Measurements from ENCODE around the gene STX4. TPM values are rescaled to one million over a fixed set of nuclear protein-coding genes. Genes with fewer than 3 reads are reported as not detected.

STX4 gene
- total and polyA plus RNA-seq, 3 experiments from 2014 or later = 34.5 to 55.0 (median 53.0) TPM

DNA sequence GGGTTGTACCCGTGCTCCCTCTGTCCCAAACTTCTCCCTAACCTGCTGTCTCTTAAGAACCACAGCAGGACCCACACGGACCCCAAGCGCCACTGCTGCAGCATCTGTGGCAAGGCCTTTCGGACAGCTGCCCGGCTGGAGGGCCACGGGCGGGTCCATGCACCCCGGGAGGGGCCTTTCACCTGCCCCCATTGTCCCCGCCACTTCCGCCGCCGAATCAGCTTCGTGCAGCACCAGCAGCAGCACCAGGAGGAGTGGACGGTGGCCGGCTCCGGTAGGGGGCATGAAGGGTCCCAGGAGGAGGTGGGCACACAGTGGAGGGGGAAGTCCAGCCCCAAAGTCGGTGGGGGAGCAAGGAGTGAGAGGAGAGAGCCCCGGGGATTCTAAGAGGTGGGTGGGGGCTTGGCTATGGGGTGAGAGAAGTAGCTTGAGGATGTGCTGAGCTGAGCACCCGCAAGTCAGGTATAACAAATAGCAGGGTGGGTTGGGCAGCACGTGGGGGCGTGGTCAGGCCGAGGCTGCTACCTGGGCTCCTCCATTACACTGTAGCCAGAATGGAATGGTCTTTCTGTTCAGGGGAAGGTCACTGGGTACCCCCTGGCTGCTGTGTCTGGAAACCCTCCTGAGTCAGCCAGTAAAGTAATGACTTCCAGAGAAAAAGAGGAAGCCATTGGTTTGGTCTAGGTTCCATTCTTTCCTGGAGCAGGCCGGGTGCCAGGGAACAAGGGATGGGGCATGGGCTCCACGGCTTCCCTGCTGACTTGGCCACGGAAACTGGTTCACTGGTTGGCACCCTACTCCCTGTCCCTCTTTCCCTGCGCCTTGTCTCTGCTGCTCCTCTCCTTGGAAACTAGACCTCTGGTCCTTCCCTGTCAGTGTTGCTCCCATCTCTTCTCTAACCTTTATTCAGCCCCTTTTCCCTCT is 48.3 kb downstream of the STX4 start:
- Histone ChIP-seq H3K4me3 (ENCODE audit: low read length) (no peak overlapping the region), H3K36me3 (ENCODE audit: insufficient read depth, low read length) (peaks cover 27% of the 10 kb centered on the region), H3K9me3 (ENCODE audit: low read length) (no peaks in the 10 kb centered on the region), H3K27me3 (ENCODE audit: insufficient read depth, low read length, poor library complexity, severe bottlenecking) (no peaks in the 10 kb centered on the region), H3K4me1 (ENCODE audit: insufficient read depth, low read length) (no peaks in the 10 kb centered on the region), H3K27ac (ENCODE audit: low read depth, low read length) (no peak overlapping the region)
- ChIA-PET CTCF (no interaction called here), POLR2A (no interaction called here)
- no peaks in the 10 kb centered on the region for H3K9me3 Mint-ChIP-seq
- H3K27ac Mint-ChIP-seq = peak overlapping the region in 5 of 8 donors; percentile 32 to 89 (median 75)
- H3K36me3 Mint-ChIP-seq = peaks cover 0 to 80% (median 4%) of the 10 kb centered on the region in 3 donors
- no peak overlapping the region for H3K4me3 Mint-ChIP-seq
- DNase-seq = no peak
- H3K4me1 Mint-ChIP-seq = peaks cover 8 to 42% (median 12%) of the 10 kb centered on the region in 3 donors
- H3K27me3 Mint-ChIP-seq = no peaks in the 10 kb centered on the region

DNA sequence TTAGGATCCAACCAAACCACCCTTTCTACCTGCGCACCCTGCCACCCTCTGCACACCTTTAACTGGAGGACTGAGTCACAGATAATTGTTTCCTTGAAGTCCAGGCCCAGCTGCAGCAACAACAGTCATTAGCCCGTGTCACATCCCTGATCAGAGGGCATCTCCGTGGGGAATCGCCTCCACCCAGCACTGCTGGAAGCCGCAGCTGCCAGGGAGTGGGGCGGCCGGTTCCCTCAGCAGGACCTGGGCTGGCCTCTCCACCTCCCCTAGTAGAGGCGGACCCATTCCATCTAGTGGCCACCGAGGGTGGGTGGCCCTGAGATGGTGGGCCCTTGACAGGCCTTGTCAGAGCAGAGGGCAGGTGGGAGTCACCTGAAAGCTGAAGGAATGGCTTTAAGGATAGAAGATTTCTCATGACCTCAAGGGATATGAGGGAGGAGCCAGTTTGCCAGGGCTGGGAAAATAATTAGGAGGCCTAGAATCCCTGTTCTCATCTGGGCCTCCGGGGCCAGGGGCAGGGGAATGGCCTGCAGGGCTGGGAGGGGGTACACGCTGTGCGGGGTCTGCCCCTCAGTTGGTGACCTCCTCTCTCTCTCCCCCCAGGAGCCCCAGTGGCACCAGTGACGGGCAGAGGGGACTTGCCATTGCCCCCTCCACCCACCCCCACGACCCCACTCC is 49.1 kb downstream of the STX4 start:
- H3K4me1 ChIP-seq (ENCODE audit: insufficient read depth, low read length) = no peaks in the 10 kb centered on the region
- H3K9me3 ChIP-seq (ENCODE audit: low read length) = no peaks in the 10 kb centered on the region
- peaks cover 19% of the 10 kb centered on the region for H3K36me3 ChIP-seq (ENCODE audit: insufficient read depth, low read length)
- no peaks in the 10 kb centered on the region for H3K27me3 ChIP-seq (ENCODE audit: insufficient read depth, low read length, poor library complexity, severe bottlenecking)
- peaks cover 0 to 78% (median 4%) of the 10 kb centered on the region in 3 donors for H3K36me3 Mint-ChIP-seq
- no peak overlapping the region for H3K4me3 ChIP-seq (ENCODE audit: low read length)
- no peaks in the 10 kb centered on the region for H3K9me3 Mint-ChIP-seq
- H3K4me3 Mint-ChIP-seq = peak overlapping the region in 1 of 7 donors; percentile 2
- DNase-seq = peak in 1 of 5 donors; percentile 29
- peak overlapping the region in 4 of 8 donors; percentile 32 to 75 (median 66) for H3K27ac Mint-ChIP-seq
- peaks cover 8 to 42% (median 12%) of the 10 kb centered on the region in 3 donors for H3K4me1 Mint-ChIP-seq
- no peak overlapping the region for H3K27ac ChIP-seq (ENCODE audit: low read depth, low read length)
- no peaks in the 10 kb centered on the region for H3K27me3 Mint-ChIP-seq
- ChIA-PET POLR2A (no interaction called here), CTCF (no interaction called here)

DNA sequence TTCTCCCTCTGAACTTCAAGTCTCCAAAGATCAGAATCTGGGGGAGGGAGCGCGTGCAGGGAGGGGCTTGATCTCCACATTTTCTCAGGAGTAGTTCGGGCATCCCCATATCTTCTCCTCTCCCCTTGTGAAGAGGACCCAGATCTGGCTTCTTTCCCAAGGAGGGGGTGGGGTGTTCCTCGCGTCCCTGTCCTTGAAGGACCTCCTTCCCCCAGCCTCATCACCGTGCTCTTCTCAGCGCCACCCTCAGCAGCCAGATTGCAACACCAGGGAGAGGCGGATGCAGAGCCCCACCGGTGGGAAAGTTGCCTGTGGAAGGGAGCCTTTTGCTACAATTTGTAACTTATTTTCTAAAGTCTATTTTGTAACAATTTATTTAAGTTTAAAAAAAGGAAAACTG is 49.7 kb downstream of the STX4 start:
- no peaks in the 10 kb centered on the region for H3K27me3 ChIP-seq (ENCODE audit: insufficient read depth, low read length, poor library complexity, severe bottlenecking)
- H3K36me3 Mint-ChIP-seq = peaks cover 0 to 73% (median 4%) of the 10 kb centered on the region in 3 donors
- H3K27ac Mint-ChIP-seq = peak overlapping the region in 2 of 8 donors; percentile 17 to 76
- H3K4me1 Mint-ChIP-seq = peaks cover 3 to 38% (median 9%) of the 10 kb centered on the region in 3 donors
- peaks cover 13% of the 10 kb centered on the region for H3K36me3 ChIP-seq (ENCODE audit: insufficient read depth, low read length)
- H3K27me3 Mint-ChIP-seq = no peaks in the 10 kb centered on the region
- DNase-seq = no peak
- no peak overlapping the region for H3K27ac ChIP-seq (ENCODE audit: low read depth, low read length)
- H3K4me1 ChIP-seq (ENCODE audit: insufficient read depth, low read length) = no peaks in the 10 kb centered on the region
- no peaks in the 10 kb centered on the region for H3K9me3 Mint-ChIP-seq
- POLR2A ChIA-PET = no interaction called here
- CTCF ChIA-PET = interaction anchor here (1.5 kb wide), 1 partner anchor 18 kb away, joined by 3 read pairs; no protein-coding TSS in a partner anchor
- no peak overlapping the region for H3K4me3 Mint-ChIP-seq
- H3K4me3 ChIP-seq (ENCODE audit: low read length) = no peak overlapping the region
- H3K9me3 ChIP-seq (ENCODE audit: low read length) = no peaks in the 10 kb centered on the region

DNA sequence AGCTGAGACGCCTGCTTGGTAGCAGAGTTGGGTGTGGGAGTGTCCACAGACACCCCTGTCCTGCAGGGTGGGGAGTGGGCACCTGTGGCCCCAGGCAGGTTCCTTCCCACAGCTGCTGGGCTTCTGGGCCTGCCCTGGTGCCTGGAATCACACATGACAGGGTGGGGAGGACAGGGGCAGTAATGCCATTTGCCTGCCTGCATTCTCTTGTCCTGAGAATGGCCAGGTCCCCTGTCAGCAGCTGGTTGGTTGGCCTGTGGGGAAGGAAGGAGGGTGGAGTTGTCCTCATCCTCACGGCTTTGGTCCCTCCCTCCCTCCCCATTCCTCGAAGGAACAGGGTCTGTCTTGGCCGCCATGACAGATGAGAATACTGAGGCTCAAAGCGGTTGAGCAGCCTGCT is 50.2 kb downstream of the STX4 start:
- ChIA-PET POLR2A (no interaction called here), CTCF (interaction anchor here (1.5 kb wide), 1 partner anchor 17 kb away, joined by 3 read pairs; no protein-coding TSS in a partner anchor)
- Histone ChIP-seq H3K27me3 (ENCODE audit: insufficient read depth, low read length, poor library complexity, severe bottlenecking) (no peaks in the 10 kb centered on the region), H3K9me3 (ENCODE audit: low read length) (no peaks in the 10 kb centered on the region), H3K27ac (ENCODE audit: low read depth, low read length) (no peak overlapping the region), H3K4me3 (ENCODE audit: low read length) (no peak overlapping the region), H3K36me3 (ENCODE audit: insufficient read depth, low read length) (peaks cover 8% of the 10 kb centered on the region), H3K4me1 (ENCODE audit: insufficient read depth, low read length) (no peaks in the 10 kb centered on the region)
- Mint-ChIP-seq H3K27me3 (no peaks in the 10 kb centered on the region), H3K27ac (peak overlapping the region in 2 of 8 donors; percentile 17 to 76), H3K4me1 (peaks cover 3 to 34% (median 6%) of the 10 kb centered on the region in 3 donors), H3K36me3 (peaks cover 0 to 68% (median 4%) of the 10 kb centered on the region in 3 donors), H3K9me3 (no peaks in the 10 kb centered on the region), H3K4me3 (no peak overlapping the region)
- no peak for DNase-seq

DNA sequence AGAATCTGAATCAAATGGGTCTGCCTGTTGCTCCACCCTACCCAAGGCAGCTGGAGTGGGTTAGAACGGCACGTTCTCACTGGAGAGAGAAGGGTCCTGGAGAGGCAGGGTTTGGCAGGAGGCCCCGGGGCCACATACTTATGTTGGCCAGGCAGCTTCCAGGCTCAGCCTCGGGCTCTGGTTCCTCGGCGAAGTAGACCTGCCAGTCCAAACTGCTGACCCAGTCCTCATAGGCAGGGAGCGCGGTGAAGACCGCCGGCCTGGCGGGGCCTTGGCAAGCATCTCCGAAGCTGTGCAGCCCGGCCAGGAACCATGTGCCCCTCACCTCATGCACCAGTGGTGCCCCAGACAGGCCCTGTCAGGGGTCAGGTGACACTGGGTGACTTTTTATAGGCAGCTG is 50.6 kb downstream of the STX4 start:
- POLR2A ChIA-PET = no interaction called here
- peak in 1 of 5 donors; percentile 33 for DNase-seq

DNA sequence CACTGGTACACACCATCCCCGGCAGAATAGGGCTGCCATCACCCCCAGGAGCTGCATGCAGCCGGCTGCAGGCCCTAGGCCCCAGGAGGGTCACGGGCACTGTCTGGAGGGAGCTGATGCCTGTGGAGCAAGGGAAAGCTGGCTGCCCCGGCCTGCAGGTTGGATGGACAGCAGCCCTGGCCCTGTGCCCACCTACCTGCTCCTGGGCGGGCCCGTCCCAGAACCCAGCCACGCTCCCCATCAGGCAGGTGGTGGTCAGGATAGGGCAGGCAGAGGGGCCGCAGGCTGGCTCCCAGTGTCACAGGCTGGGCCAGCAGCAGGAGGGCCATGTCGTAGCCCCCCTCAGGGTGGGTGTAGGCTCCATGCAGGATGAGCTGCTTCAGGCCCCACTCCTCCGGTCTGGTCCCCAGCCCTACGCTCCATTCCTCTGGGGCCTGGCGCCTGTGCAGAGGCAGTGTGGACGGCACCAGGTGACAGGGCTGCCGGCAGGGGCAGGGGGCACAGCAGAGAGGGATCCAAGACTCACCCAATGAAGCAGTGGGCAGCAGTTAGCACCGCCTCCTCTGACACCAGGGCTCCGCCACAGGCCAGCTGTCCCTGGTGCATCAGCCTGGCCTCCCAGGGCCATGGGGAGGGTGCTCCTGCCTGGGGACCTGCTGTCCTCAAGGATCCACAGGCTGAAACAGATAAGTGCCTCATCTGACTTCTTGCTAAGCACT is 51.4 kb downstream of the STX4 start:
- Histone ChIP-seq H3K36me3 (ENCODE audit: insufficient read depth, low read length) (no peaks in the 10 kb centered on the region), H3K9me3 (ENCODE audit: low read length) (no peaks in the 10 kb centered on the region), H3K4me3 (ENCODE audit: low read length) (no peak overlapping the region), H3K27ac (ENCODE audit: low read depth, low read length) (no peak overlapping the region), H3K4me1 (ENCODE audit: insufficient read depth, low read length) (no peaks in the 10 kb centered on the region), H3K27me3 (ENCODE audit: insufficient read depth, low read length, poor library complexity, severe bottlenecking) (no peaks in the 10 kb centered on the region)
- H3K9me3 Mint-ChIP-seq = no peaks in the 10 kb centered on the region
- no peaks in the 10 kb centered on the region for H3K27me3 Mint-ChIP-seq
- H3K36me3 Mint-ChIP-seq = peaks cover 0 to 66% (median 2%) of the 10 kb centered on the region in 3 donors
- CTCF ChIA-PET = interaction anchor here (1.5 kb wide), 1 partner anchor 16 kb away, joined by 3 read pairs; no protein-coding TSS in a partner anchor
- H3K27ac Mint-ChIP-seq = peak overlapping the region in 1 of 8 donors; percentile 9
- peaks cover 3 to 24% (median 6%) of the 10 kb centered on the region in 3 donors for H3K4me1 Mint-ChIP-seq
- POLR2A ChIA-PET = no interaction called here
- peak in 1 of 5 donors; percentile 43 for DNase-seq
- no peak overlapping the region for H3K4me3 Mint-ChIP-seq

More for the DNA sequence above, 50.6 kb downstream of the STX4 start:
- Histone ChIP-seq H3K27ac (ENCODE audit: low read depth, low read length) (no peak overlapping the region), H3K27me3 (ENCODE audit: insufficient read depth, low read length, poor library complexity, severe bottlenecking) (no peaks in the 10 kb centered on the region), H3K9me3 (ENCODE audit: low read length) (no peaks in the 10 kb centered on the region), H3K4me1 (ENCODE audit: insufficient read depth, low read length) (no peaks in the 10 kb centered on the region), H3K36me3 (ENCODE audit: insufficient read depth, low read length) (peaks cover 4% of the 10 kb centered on the region), H3K4me3 (ENCODE audit: low read length) (no peak overlapping the region)
- peaks cover 3 to 29% (median 6%) of the 10 kb centered on the region in 3 donors for H3K4me1 Mint-ChIP-seq
- H3K4me3 Mint-ChIP-seq = no peak overlapping the region
- peak overlapping the region in 1 of 8 donors; percentile 50 for H3K27ac Mint-ChIP-seq
- peaks cover 0 to 67% (median 4%) of the 10 kb centered on the region in 3 donors for H3K36me3 Mint-ChIP-seq
- no peaks in the 10 kb centered on the region for H3K27me3 Mint-ChIP-seq
- CTCF ChIA-PET = interaction anchor here (1.5 kb wide), 1 partner anchor 17 kb away, joined by 3 read pairs; no protein-coding TSS in a partner anchor
- no peaks in the 10 kb centered on the region for H3K9me3 Mint-ChIP-seq

DNA sequence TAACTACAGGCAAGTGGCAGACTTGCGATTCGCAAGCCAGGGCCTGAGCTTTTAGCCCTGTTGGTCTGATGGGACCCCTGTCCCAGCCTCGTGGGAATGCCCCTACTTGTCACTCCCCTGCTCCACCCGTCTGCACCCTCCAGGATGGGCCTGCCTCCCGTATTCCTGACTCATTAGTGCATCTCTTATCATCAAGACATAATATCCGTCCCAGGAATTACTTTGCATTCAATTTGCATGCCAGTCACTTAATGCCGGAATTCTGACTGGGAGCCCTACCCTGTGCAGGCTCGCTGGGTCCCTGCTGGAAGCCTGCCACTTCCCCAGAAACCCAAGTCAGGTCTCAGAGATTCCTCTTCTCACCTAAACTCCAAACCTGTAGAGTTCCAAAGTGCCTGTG is 52.1 kb downstream of the STX4 start:
- no peaks in the 10 kb centered on the region for H3K27me3 ChIP-seq (ENCODE audit: insufficient read depth, low read length, poor library complexity, severe bottlenecking)
- H3K9me3 Mint-ChIP-seq = no peaks in the 10 kb centered on the region
- H3K4me3 ChIP-seq (ENCODE audit: low read length) = no peak overlapping the region
- H3K4me3 Mint-ChIP-seq = no peak overlapping the region
- peak overlapping the region in 3 of 8 donors; percentile 9 to 69 (median 60) for H3K27ac Mint-ChIP-seq
- peak in 1 of 5 donors; percentile 30 for DNase-seq
- no peak overlapping the region for H3K27ac ChIP-seq (ENCODE audit: low read depth, low read length)
- no peaks in the 10 kb centered on the region for H3K9me3 ChIP-seq (ENCODE audit: low read length)
- H3K27me3 Mint-ChIP-seq = no peaks in the 10 kb centered on the region
- peaks cover 2% of the 10 kb centered on the region for H3K36me3 ChIP-seq (ENCODE audit: insufficient read depth, low read length)
- peaks cover 3 to 24% (median 6%) of the 10 kb centered on the region in 3 donors for H3K4me1 Mint-ChIP-seq
- peaks cover 0 to 63% (median 2%) of the 10 kb centered on the region in 3 donors for H3K36me3 Mint-ChIP-seq
- H3K4me1 ChIP-seq (ENCODE audit: insufficient read depth, low read length) = no peaks in the 10 kb centered on the region
- ChIA-PET CTCF (no interaction called here), POLR2A (no interaction called here)

Data from CD8-positive, alpha-beta memory T cell (primary cell).